ENCODE measurements around the gene IQCH.
"Not testable (repeated sequence)": the region's sequence is repeated elsewhere in the genome, so short reads cannot be mapped to it uniquely, and the experiment has no call there.

IQCH gene

GRCh38 chr15:67361100-67361499 lies 106.5 kb downstream of the IQCH start:
- DNase-seq = no peak

- not testable (repeated sequence) for DNase-seq
Measured at GRCh38 chr15:67363712-67364111, 109.1 kb downstream of the IQCH start.

GRCh38 chr15:67365994-67366393 lies 111.4 kb downstream of the IQCH start:
- no peak for DNase-seq

GRCh38 chr15:67366904-67367303 lies 112.3 kb downstream of the IQCH start:
- DNase-seq = no peak

GRCh38 chr15:67369359-67369998 lies 114.9 kb downstream of the IQCH start:
- DNase-seq = no peak

GRCh38 chr15:67370206-67370954 lies 115.8 kb downstream of the IQCH start:
- no peak for DNase-seq

GRCh38 chr15:67372543-67372942 lies 118.0 kb downstream of the IQCH start:
- DNase-seq = no peak

GRCh38 chr15:67372986-67373675 lies 118.5 kb downstream of the IQCH start:
- DNase-seq = no peak

GRCh38 chr15:67373971-67374370 lies 119.4 kb downstream of the IQCH start:
- no peak for DNase-seq

GRCh38 chr15:67379530-67379929 lies 124.9 kb downstream of the IQCH start:
- no peak for DNase-seq

GRCh38 chr15:67380921-67381320 lies 126.3 kb downstream of the IQCH start:
- DNase-seq = no peak

GRCh38 chr15:67381416-67382045 lies 126.9 kb downstream of the IQCH start:
- no peak for DNase-seq

GRCh38 chr15:67382723-67383122 lies 128.1 kb downstream of the IQCH start:
- peak; percentile 7 for DNase-seq

GRCh38 chr15:67383899-67384298 lies 129.3 kb downstream of the IQCH start:
- no peak for DNase-seq

- DNase-seq = no peak
Measured at GRCh38 chr15:67384761-67385160, 130.2 kb downstream of the IQCH start.

- DNase-seq = no peak
Measured at GRCh38 chr15:67385971-67386370, 131.4 kb downstream of the IQCH start.

GRCh38 chr15:67386947-67387346 lies 132.4 kb downstream of the IQCH start:
- no peak for DNase-seq

GRCh38 chr15:67389975-67390374 lies 135.4 kb downstream of the IQCH start:
- DNase-seq = no peak

GRCh38 chr15:67394873-67395639 lies 140.5 kb downstream of the IQCH start:
- no peak for DNase-seq

GRCh38 chr15:67396114-67396513 lies 141.5 kb downstream of the IQCH start:
- no peak for DNase-seq

GRCh38 chr15:67397139-67397538 lies 142.6 kb downstream of the IQCH start:
- DNase-seq = no peak

- DNase-seq = no peak
Measured at GRCh38 chr15:67399925-67400324, 145.3 kb downstream of the IQCH start.

- DNase-seq = no peak
Measured at GRCh38 chr15:67400890-67401289, 146.3 kb downstream of the IQCH start.

All from fibroblast of skin of right quadriceps (primary cell).